T-helper 1 cell (primary cell): ENCODE results near the gene TRIM71.
"Not testable (repeated sequence)": the region's sequence is repeated elsewhere in the genome, so short reads cannot be mapped to it uniquely, and the experiment has no call there.

Source experiments
- DNase-seq, 5 donors: peaks; one replicate each; pipeline ENCODE4 v3.0.0-alpha.2; 2012 to 2020

TRIM71 gene

GRCh38 chr3:32892625-32893598 is 75.1 kb downstream of the TRIM71 start:
- no peak for DNase-seq

- no peak for DNase-seq
These were observed 77.2 kb downstream of the TRIM71 start for GRCh38 chr3:32894977-32895376.

DNA sequence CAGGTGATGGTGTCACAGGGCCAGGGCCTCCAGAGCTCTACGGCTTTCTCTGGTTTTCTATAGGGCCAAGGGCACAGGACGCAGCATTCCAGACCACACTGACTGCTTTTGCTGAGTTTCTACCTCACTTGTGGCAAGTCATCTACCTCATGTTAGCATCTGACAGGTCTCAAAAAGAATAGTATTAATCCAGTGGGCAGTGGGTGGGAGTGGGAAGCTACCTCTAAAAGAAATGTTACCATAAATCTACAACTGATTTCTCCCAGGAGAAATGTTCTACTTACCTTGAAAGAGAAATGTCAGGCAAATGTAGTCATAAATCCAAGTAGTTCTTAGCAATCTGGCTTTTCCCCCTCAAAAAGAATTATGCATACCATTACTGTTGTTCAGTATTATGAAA is 77.9 kb downstream of the TRIM71 start:
- no peak for DNase-seq

DNA sequence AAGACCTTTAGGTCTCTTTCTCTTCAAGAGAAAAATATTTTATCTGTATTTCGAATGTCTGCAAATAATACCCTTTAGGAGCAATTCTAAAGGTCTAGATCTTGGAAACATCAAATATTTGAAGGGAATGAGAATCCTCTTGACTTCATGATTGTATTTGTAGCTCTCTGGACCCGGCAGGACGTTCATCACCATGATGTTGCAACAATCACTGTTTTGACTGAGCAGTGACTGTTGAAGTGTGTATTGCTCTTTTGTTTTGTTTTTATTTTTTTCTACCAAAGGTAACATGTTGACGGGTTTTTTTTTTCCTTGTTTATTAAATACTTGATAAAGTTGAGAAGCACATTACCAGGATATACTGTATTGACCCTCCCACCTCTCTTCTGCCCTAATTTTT is 78.3 kb downstream of the TRIM71 start:
- no peak for DNase-seq

DNA sequence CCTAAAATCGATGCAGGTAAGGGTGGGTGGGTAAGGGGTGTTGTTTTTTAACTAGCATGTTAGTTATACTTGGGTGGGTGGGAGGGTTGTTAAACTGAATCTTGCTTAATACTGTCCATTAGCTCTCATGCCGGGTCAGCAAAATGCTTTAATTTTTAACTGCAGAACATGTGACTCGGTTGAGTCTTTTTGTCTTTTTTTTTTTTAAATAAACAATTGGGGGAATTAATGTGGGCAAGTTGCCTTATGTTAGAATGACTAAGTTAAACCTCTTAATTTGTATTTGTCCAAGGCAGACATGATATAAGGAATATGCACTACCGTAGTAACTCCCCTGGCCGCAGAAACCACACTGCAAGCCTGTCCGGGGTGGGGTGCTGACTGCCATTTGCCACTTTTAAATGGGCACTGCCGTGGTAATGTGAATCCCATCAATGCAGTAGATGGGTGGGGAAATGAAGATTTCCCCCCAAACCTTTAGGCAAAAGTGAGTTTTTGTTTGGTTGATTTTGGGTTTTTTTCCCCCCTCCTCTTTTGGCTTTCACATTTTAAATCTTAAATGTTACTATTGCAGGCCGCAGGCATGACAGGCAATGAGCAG is 79.3 kb downstream of the TRIM71 start:
- no peak for DNase-seq

DNA sequence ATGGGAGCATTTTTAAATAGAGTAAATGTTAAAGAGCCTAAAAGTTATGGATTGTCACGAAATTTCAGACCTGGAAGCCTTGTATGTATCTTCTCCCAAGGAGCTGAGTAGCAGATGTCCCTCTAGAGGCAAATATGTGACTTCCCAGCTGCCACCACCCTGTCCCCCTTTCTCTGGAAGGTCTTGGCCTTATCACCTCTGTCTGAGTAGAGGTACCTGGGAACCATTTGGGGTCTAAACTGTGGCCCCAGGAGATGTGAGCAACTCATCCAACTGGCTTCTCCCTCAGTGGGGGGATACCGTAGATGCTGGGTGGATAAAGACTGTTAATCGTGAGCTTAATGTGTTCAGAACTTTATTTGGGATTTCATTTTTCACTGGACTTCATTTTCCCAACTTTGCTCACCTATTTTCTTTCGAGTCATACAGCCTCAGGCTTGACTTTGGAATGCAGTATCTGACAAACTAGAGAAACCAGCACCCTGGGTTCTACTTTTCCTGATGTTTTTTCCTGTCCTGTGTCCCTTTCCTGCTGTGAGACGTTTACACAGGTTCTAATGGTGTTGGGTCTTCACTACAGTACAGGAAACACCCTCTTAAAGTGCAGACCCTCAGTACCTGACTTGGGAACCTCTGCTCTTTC is 80.3 kb downstream of the TRIM71 start:
- no peak for DNase-seq

DNA sequence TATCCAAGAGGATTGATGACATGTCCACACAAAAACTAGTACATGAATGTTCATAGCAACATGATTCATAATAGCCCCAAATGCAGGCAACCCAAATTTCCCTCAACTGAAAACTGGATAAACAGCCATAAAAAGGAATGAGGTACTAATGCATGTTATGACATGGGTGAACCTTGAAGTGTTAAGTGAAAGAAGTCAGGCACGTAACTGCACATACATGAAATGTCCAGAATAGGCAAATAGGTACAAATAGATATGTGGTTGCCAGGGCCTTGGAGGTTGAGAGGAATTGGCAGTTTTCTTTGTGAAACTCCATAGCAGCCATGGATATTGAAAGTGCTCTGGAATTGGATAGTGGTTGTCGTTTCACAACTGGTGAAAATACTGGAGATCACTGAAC is 81.5 kb downstream of the TRIM71 start:
- no peak for DNase-seq

DNA sequence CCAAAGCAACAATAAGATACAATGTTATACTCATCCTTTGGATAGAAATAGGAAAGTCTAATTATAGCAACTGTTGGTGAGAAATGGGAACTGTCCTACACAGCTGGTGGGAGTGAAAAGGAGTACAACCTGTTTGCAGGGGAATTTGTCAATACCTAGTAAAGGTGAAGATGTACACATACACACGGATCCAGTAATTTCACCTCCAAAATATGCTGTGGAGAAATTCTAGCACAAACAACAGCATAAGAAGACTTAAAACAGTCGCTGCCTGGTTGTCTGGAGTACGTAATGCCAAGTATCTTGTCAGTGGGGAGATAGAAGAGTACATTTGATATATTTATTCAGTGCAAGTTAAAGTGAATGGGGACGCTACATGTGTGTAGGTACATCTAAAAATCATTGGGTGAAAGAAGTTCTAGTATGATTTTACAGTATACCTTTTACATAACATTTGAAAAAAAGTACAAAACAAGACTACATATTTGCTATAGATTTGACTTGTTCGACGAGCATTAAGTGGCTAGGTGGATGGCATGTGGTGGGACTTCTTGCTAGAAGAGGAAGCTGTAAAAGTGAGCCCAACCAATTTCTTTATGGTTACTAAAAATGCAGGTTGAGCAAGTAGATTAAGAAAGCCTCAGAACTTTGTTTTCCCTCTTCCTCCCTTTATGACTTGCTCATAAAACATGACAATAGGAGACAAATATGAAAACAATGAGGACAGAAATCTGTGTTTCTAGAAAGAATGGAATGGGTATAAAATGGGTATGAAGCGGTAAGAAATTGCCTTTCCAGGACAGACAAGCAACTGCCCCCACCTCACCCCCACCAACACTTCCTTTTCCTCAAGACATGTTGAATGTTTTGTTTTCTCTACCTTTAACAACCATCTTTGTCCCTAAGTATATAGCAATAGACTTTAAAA is 83.5 kb downstream of the TRIM71 start:
- DNase-seq = no peak

GRCh38 chr3:32902887-32903371 is 85.1 kb downstream of the TRIM71 start:
- peak in 3 of 5 donors; percentile 7 to 19 (median 15) for DNase-seq

DNA sequence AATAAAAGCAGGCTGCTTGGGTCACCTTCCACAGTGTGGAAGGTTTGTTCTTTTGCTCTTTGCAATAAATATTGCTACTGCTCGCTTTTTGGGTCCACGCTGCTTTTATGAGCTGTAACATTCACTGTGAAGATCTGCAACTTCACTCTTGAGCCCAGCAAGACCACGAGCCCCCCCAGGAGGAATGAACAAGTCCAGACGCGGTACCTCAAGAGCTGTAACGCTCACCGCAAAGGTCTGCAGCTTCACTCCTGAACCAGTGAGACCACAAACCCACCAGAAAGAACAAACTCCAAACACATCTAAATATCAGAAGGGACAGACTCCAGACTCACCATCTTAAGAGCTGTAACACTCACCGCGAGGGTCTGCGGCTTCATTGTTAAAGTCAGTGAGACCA is 86.2 kb downstream of the TRIM71 start:
- DNase-seq = no peak

GRCh38 chr3:32909999-32910398 is 92.2 kb downstream of the TRIM71 start:
- DNase-seq = no peak

GRCh38 chr3:32910954-32911353 is 93.2 kb downstream of the TRIM71 start:
- DNase-seq = no peak

- DNase-seq = peak in 1 of 5 donors; percentile 47
These were observed 94.2 kb downstream of the TRIM71 start for GRCh38 chr3:32912046-32912445.

DNA sequence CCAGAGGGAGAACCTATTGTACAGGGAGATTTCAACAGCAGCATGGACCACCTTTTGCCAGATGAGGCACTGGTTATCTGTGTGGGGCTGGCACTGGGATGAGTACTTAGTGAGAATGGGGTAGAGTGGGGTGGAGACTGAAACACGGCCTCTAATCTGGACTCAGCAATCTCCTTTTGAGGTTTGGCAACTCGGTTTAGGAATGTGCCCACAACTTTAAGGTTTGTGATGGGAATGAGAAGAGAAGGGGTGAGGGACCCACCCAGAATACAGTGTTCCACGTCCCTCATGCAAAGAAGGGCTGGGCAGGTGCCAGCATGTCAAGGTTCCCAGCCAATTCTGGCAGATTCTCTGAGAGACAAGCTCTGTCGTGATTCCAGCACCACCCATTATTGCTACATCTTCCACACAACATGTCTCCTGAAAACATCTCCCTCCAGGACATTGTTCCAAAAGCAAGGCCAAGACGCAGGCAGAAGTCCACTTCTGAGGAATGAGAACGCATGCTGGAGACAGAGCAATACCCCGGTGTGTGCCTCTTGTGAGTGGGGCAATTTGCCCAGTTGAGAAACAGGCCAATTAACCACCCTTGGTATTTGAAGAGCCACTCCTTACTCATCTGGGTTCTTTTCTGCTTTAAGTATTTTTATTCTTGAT is 96.1 kb downstream of the TRIM71 start:
- no peak for DNase-seq

DNA sequence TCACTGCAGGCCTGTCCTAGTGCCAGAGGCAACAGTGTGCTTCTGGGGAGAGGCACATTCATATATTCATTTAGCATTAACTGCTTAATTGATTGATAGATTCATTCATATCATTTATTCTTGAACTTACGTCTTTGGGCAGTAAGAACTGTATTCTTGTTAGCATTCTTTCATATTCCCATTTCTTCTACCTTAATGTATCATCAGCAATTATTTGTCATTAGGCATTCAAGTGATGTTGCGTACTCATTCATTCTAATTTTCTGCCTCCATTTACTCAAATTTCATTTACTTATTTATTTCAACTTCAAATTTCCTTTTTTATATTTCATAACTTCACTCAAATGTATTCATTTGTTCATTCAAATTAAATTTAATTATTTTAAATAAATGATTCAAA is 102.1 kb downstream of the TRIM71 start:
- no peak for DNase-seq

DNA sequence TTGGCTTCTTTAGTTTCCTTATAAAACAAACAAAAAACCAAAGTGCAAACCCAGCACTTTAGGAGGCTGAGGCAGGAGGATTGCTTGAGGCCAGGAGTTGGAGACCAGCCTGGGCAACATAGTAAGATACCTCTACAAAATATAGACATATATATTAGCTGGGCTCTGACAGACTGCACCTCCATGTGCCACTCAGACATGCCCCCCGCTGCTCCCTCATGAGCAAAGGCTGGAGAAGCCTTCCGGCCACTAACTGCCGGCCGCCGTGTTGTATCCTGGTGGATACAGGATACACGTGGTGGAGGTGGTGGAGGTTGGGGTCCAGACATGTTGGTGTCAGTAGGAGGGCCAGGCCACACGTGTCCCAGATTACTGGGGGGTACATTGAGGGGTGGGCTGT is 104.3 kb downstream of the TRIM71 start:
- no peak for DNase-seq

DNA sequence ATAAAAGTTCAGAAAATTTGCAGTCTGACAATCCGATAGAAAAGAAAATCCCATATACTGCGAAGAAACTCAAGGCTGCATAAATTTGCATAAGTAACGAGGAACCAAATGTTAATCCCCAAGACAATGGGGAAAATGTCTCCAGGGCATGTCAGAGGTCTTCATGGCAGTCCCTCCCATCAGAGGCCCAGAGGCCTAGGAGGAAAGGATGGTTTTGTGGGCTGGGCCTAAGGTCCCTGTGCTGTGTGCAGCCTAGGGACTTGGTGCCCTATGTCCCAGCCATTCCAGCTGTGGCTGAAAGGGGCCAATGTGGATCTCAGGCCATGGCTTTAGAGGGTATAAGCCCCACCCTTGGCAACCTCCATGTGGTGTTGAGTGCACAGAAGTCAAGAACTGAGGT is 112.4 kb downstream of the TRIM71 start:
- DNase-seq = no peak

- not testable (repeated sequence) for DNase-seq
These were observed 113.5 kb downstream of the TRIM71 start for GRCh38 chr3:32931273-32931672.

- DNase-seq = no peak
These were observed 116.4 kb downstream of the TRIM71 start for GRCh38 chr3:32934150-32934742.

- no peak for DNase-seq
These were observed 119.5 kb downstream of the TRIM71 start for GRCh38 chr3:32937331-32937730.

GRCh38 chr3:32939531-32940284 is 121.9 kb downstream of the TRIM71 start:
- DNase-seq = not testable (repeated sequence)
